Parathyroid adenoma (tissue), 2 donors: ENCODE data around the gene GLMP.

Source experiments
- H2AFZ ChIP-seq: fragments of 300-600 bp; sonication (generic); one replicate; pipeline ENCODE4 v1.7.0; 2017; ENCODE audit warnings: antibody characterized with exemption, mild to moderate bottlenecking
- H3K27ac ChIP-seq: fragments of 300-600 bp; sonication (generic); one replicate; pipeline ENCODE4 v1.7.0; 2017
- H3K27me3 ChIP-seq: fragments of 300-600 bp; sonication (generic); one replicate; pipeline ENCODE4 v1.7.0; 2017; ENCODE audit warnings: low read length; ENCODE audit not compliant: control insufficient read depth, insufficient read depth
- H3K36me3 ChIP-seq: fragments of 300-600 bp; sonication (generic); one replicate; pipeline ENCODE4 v1.7.0; 2017; ENCODE audit warnings: low read length; ENCODE audit not compliant: control insufficient read depth, insufficient read depth
- H3K4me1 ChIP-seq: fragments of 300-600 bp; sonication (generic); one replicate; pipeline ENCODE4 v1.7.0; 2017; ENCODE audit warnings: control low read depth
- H3K4me2 ChIP-seq: fragments of 300-600 bp; sonication (generic); one replicate; pipeline ENCODE4 v1.7.0; 2017; ENCODE audit warnings: low read length
- H3K4me3 ChIP-seq: fragments of 300-600 bp; sonication (generic); one replicate; pipeline ENCODE4 v1.7.0; 2017; ENCODE audit warnings: low read depth, low read length
- H3K79me2 ChIP-seq: fragments of 300-600 bp; sonication (generic); one replicate; pipeline ENCODE4 v1.7.0; 2017; ENCODE audit warnings: control low read depth
- H3K9ac ChIP-seq: fragments of 300-600 bp; sonication (generic); one replicate; pipeline ENCODE4 v1.7.0; 2017; ENCODE audit warnings: mild to moderate bottlenecking
- H3K9me3 ChIP-seq: fragments of 300-600 bp; sonication (generic); one replicate; pipeline ENCODE4 v1.7.0; 2017; ENCODE audit warnings: low read length; ENCODE audit not compliant: control insufficient read depth
- CTCF ChIP-seq: fragments of 300-600 bp; sonication (generic); IDR thresholded peaks from one replicate; pipeline ENCODE4 v1.7.0; 2017; ENCODE audit warnings: antibody characterized with exemption, mild to moderate bottlenecking
- donor health status: primary hyperparathyroidism.

GLMP gene

GRCh38 chr1:156251527-156251926, 44.0 kb downstream of the GLMP start:
- Histone ChIP-seq H3K4me1 (peaks cover 22% of the 10 kb centered on the region), H3K9ac (no peak overlapping the region), H3K9me3 (no peaks in the 10 kb centered on the region), H3K4me2 (no peak overlapping the region), H3K27ac (peak overlapping the region; percentile 49), H3K79me2 (no peaks in the 10 kb centered on the region), H3K27me3 (no peaks in the 10 kb centered on the region), H2AFZ (no peak overlapping the region), H3K4me3 (no peak overlapping the region), H3K36me3 (no peaks in the 10 kb centered on the region)
- TF ChIP-seq CTCF = no peak

- Histone ChIP-seq H3K27me3 (no peaks in the 10 kb centered on the region), H3K4me3 (no peak overlapping the region), H3K4me1 (peaks cover 22% of the 10 kb centered on the region), H2AFZ (no peak overlapping the region), H3K36me3 (no peaks in the 10 kb centered on the region), H3K9me3 (no peaks in the 10 kb centered on the region), H3K4me2 (no peak overlapping the region), H3K79me2 (no peaks in the 10 kb centered on the region), H3K9ac (no peak overlapping the region), H3K27ac (no peak overlapping the region)
- no peak for TF ChIP-seq CTCF
Measured at GRCh38 chr1:156249593-156249992, 45.9 kb downstream of the GLMP start.

- H3K27ac ChIP-seq = no peak overlapping the region
- TF ChIP-seq CTCF = no peak
- no peak overlapping the region for H3K4me3 ChIP-seq
- no peaks in the 10 kb centered on the region for H3K36me3 ChIP-seq
- H3K9ac ChIP-seq = no peak overlapping the region
- H2AFZ ChIP-seq = no peak overlapping the region
- H3K27me3 ChIP-seq = no peaks in the 10 kb centered on the region
- H3K4me1 ChIP-seq = peaks cover 13% of the 10 kb centered on the region
- no peaks in the 10 kb centered on the region for H3K9me3 ChIP-seq
- H3K4me2 ChIP-seq = no peak overlapping the region
- no peaks in the 10 kb centered on the region for H3K79me2 ChIP-seq
Measured at GRCh38 chr1:156248323-156248683, 47.2 kb downstream of the GLMP start.

DNA sequence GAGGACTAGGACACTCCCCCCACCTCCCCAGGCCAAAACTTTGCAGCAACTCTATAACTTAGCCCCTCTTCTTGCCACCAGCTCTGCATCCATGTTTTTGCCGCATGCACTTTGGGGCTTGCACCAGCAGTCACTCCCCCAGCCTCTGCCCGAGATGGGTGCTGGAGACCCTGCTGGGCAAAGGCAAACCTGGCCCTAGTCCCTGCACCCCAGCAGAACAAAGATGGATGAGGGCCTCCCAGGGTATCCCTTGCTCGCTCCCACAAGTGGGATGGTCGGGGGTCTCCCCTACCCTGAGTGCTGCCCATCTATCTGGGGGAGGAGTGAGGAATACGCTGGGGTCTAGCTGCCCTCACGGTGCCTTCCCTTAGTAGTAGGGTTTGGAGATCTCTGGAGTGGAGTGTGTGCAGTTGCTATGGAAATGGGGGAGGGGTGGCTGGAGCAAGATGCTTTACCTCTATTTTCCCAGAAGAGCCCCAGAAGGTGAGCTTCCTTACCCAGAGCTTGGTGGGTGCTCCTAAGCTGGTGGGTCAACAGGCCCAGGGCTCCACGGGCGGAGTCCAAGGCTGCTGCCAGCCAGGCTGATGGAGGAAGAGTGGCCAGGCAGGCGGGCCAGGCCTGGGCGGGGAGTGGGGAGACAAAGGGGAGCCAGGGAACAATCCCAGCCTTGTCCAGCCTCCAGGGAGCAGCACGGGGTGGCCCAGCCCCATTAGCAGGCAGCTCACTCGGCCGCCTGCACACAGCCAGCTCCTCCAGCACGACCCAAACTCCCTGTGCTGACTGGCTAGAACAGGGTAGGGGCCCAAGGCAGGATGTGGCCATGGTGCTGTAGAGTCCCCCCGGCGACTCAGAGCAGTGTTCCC, 47.8 kb downstream of the GLMP start, which contains the start of gene PAQR6:
Gene PAQR6, minus strand, starts transcription at position 597 of the 863 bp plus-strand sequence. CDS start 1,325 bp downstream, outside the sequence.
- Histone ChIP-seq H3K27ac (no peak within 1 kb of the TSS), H2AFZ (no peak within 1 kb of the TSS), H3K9me3 (no peaks in the 10 kb centered on the region), H3K79me2 (no peaks in the 10 kb centered on the region), H3K36me3 (no peaks in the 10 kb centered on the region), H3K4me1 (peaks cover 11% of the 10 kb centered on the region), H3K4me3 (no peak within 1 kb of the TSS), H3K27me3 (no peaks in the 10 kb centered on the region), H3K4me2 (no peak within 1 kb of the TSS), H3K9ac (no peak within 1 kb of the TSS)
- TF ChIP-seq CTCF = no peak
